ENCODE results near the gene GNPTG.

Gene GNPTG

GRCh38 chr16:1351582-1352362 is at the start of gene GNPTG, which contains the start of gene TSR3:
GNPTG (plus strand) TSS chr16:1351931; CDS start chr16:1351966, 35 bp downstream.
TSR3 (minus strand) TSS chr16:1351878; CDS start chr16:1351804, 74 bp downstream.
- peak within 1 kb of the TSS; percentile 61 for H3K4me3 ChIP-seq (ENCODE audit: low read depth, low read length)
- DNase-seq (ENCODE audit: low read depth): peak; percentile 77

- no peak for DNase-seq (ENCODE audit: low read depth)
- H3K4me3 ChIP-seq (ENCODE audit: low read depth, low read length): no peak overlapping the region
Measured at GRCh38 chr16:1305823-1306222, 45.9 kb upstream of the GNPTG start.

GRCh38 chr16:1306334-1306733 is 45.4 kb upstream of the GNPTG start:
- DNase-seq (ENCODE audit: low read depth): no peak
- H3K4me3 ChIP-seq (ENCODE audit: low read depth, low read length): no peak overlapping the region

GRCh38 chr16:1308036-1308976 is 43.4 kb upstream of the GNPTG start:
- DNase-seq (ENCODE audit: low read depth): no peak

GRCh38 chr16:1308977-1309885 is 42.5 kb upstream of the GNPTG start, which contains the start of gene UBE2I:
UBE2I (plus strand) TSS chr16:1309636; CDS start chr16:1314031, 4,395 bp downstream.
- peak; percentile 93 for DNase-seq (ENCODE audit: low read depth)
- peak within 1 kb of the TSS; percentile 65 for H3K4me3 ChIP-seq (ENCODE audit: low read depth, low read length)

More at GRCh38 chr16:1308036-1308976, 43.4 kb upstream of the GNPTG start:
- peak overlapping the region; percentile 53 for H3K4me3 ChIP-seq (ENCODE audit: low read depth, low read length)

GRCh38 chr16:1309888-1310831 is 41.6 kb upstream of the GNPTG start:
- no peak for DNase-seq (ENCODE audit: low read depth)

GRCh38 chr16:1310832-1311200 is 40.9 kb upstream of the GNPTG start:
- DNase-seq (ENCODE audit: low read depth): no peak
- H3K4me3 ChIP-seq (ENCODE audit: low read depth, low read length): peak overlapping the region; percentile 65

More at GRCh38 chr16:1309888-1310831, 41.6 kb upstream of the GNPTG start:
- H3K4me3 ChIP-seq (ENCODE audit: low read depth, low read length): peak overlapping the region; percentile 65

GRCh38 chr16:1311212-1311737 is 40.5 kb upstream of the GNPTG start:
- peak overlapping the region; percentile 65 for H3K4me3 ChIP-seq (ENCODE audit: low read depth, low read length)
- DNase-seq (ENCODE audit: low read depth): no peak

- H3K4me3 ChIP-seq (ENCODE audit: low read depth, low read length): peak overlapping the region; percentile 65
Measured at GRCh38 chr16:1311738-1312466, 39.8 kb upstream of the GNPTG start.

GRCh38 chr16:1312467-1312816 is 39.3 kb upstream of the GNPTG start:
- H3K4me3 ChIP-seq (ENCODE audit: low read depth, low read length): peak overlapping the region; percentile 65
- no peak for DNase-seq (ENCODE audit: low read depth)

More at GRCh38 chr16:1311738-1312466, 39.8 kb upstream of the GNPTG start:
- no peak for DNase-seq (ENCODE audit: low read depth)

GRCh38 chr16:1312903-1313302 is 38.8 kb upstream of the GNPTG start:
- H3K4me3 ChIP-seq (ENCODE audit: low read depth, low read length): no peak overlapping the region
- DNase-seq (ENCODE audit: low read depth): no peak

- DNase-seq (ENCODE audit: low read depth): no peak
- H3K4me3 ChIP-seq (ENCODE audit: low read depth, low read length): no peak overlapping the region
Measured at GRCh38 chr16:1313721-1314369, 37.9 kb upstream of the GNPTG start.

- DNase-seq (ENCODE audit: low read depth): no peak
- no peak overlapping the region for H3K4me3 ChIP-seq (ENCODE audit: low read depth, low read length)
Measured at GRCh38 chr16:1314399-1315068, 37.2 kb upstream of the GNPTG start.

- H3K4me3 ChIP-seq (ENCODE audit: low read depth, low read length): no peak overlapping the region
- DNase-seq (ENCODE audit: low read depth): no peak
Measured at GRCh38 chr16:1315081-1316032, 36.4 kb upstream of the GNPTG start.

GRCh38 chr16:1316033-1316405 is 35.7 kb upstream of the GNPTG start:
- no peak overlapping the region for H3K4me3 ChIP-seq (ENCODE audit: low read depth, low read length)
- no peak for DNase-seq (ENCODE audit: low read depth)

Data from skeletal muscle cell (primary cell).